Stimulated activated CD4-positive, alpha-beta T cell treated with anti-CD3 and anti-CD28 coated beads, Interleukin-15, amount 100 ng/mL, for 48 hours (primary cell): ENCODE measurements around the gene ITFG2.

ENCODE experiments used
- DNase-seq, 2 donors: peaks; one replicate each; pipeline ENCODE4 v3.0.0-alpha.2; 2020; ENCODE audit warnings: low read depth in 2 of 2

ITFG2 gene

GRCh38 chr12:2795291-2796186 is 16.9 kb upstream of the ITFG2 start:
- DNase-seq: peak; percentile 41 to 69

- no peak for DNase-seq
Measured at GRCh38 chr12:2796187-2796666, 16.2 kb upstream of the ITFG2 start.

- no peak for DNase-seq
Measured at GRCh38 chr12:2797721-2798418, 14.6 kb upstream of the ITFG2 start.

GRCh38 chr12:2800046-2800570 is 12.4 kb upstream of the ITFG2 start:
- no peak for DNase-seq

GRCh38 chr12:2801044-2801783 is 11.3 kb upstream of the ITFG2 start:
- no peak for DNase-seq

- no peak for DNase-seq
Measured at GRCh38 chr12:2803635-2804392, 8.7 kb upstream of the ITFG2 start.

- DNase-seq: no peak
Measured at GRCh38 chr12:2804393-2805142, 7.9 kb upstream of the ITFG2 start.

GRCh38 chr12:2805143-2805520 is 7.3 kb upstream of the ITFG2 start:
- DNase-seq: no peak

- DNase-seq: no peak
Measured at GRCh38 chr12:2806700-2807099, 5.8 kb upstream of the ITFG2 start.

- DNase-seq: no peak
Measured at GRCh38 chr12:2811801-2812200, 667 bp upstream of the ITFG2 start.

- peak in 1 of 2 donors; percentile 46 for DNase-seq
Measured at GRCh38 chr12:2813214-2814185, 1.0 kb downstream of the ITFG2 start.

GRCh38 chr12:2819810-2820209 is 7.3 kb downstream of the ITFG2 start:
- DNase-seq: no peak

- DNase-seq: no peak
Measured at GRCh38 chr12:2820432-2820831, 8.0 kb downstream of the ITFG2 start.

- no peak for DNase-seq
Measured at GRCh38 chr12:2823483-2823882, 11.0 kb downstream of the ITFG2 start.

- no peak for DNase-seq
Measured at GRCh38 chr12:2824541-2824940, 12.1 kb downstream of the ITFG2 start.

- no peak for DNase-seq
Measured at GRCh38 chr12:2825132-2825531, 12.7 kb downstream of the ITFG2 start.

GRCh38 chr12:2826036-2826435 is 13.6 kb downstream of the ITFG2 start:
- no peak for DNase-seq

GRCh38 chr12:2826721-2827515 is 14.4 kb downstream of the ITFG2 start:
- DNase-seq: no peak
